GM18868 (cell line): ENCODE data around the gene URB1.
"Not testable (repeated sequence)": the region's sequence is repeated elsewhere in the genome, so short reads cannot be mapped to it uniquely, and the experiment has no call there.

ENCODE experiments used
- ATAC-seq: cut with Tn5 transposase; IDR thresholded peaks from one replicate; pipeline ENCODE4 v1.9.1; 2021; ENCODE audit warnings: mild to moderate bottlenecking, moderate library complexity; ENCODE audit not compliant: unreplicated experiment

URB1 gene

GRCh38 chr21:32413015-32413504 lies 20.2 kb upstream of the URB1 start:
- no peak for ATAC-seq

DNA sequence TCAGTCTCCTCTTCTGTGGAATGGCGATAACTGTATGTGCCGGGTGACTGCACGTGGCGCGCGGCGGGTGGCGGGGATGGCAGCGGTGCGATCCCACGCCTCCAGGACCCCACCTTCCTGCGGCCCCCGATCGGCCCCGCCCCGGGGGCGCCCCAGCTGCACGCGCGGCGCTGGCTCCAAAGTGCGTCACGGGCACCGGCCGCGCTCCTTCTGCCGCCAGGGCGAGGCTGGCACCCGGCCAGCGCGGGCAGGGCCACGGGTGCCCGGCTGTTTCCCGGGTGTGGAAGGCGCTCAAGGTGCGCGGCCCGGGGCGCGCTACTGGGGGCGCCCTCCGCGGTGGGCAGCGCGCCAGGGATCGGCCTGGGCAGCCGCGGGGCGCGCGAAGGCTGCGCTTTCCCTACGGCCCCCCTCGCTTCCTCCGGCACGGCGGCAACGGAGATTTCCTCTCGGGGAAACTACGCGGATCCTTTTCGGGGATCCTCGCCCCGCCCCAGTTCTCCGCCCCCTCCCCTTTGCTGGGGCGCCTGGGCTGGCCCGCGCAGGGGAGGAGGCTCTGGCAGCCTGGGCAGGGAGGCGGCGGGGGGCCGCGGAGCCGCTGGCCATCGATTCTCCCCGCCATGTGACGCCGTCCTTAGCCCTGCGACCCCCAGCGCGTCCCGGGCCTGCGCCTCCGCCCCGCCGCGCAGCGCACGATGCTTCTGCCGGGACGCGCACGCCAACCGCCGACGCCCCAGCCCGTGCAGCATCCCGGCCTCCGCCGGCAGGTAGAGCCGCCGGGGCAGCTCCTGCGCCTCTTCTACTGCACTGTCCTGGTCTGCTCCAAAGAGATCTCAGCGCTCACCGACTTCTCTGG lies 19.6 kb upstream of the URB1 start, which contains the start of gene EVA1C:
Gene EVA1C (plus strand): TSS at position 545 of the 853 bp plus-strand sequence. CDS start 148 bp downstream, at position 693.
- no peak for ATAC-seq

- ATAC-seq: no peak
Observed at GRCh38 chr21:32411350-32412161, 18.7 kb upstream of the URB1 start.

DNA sequence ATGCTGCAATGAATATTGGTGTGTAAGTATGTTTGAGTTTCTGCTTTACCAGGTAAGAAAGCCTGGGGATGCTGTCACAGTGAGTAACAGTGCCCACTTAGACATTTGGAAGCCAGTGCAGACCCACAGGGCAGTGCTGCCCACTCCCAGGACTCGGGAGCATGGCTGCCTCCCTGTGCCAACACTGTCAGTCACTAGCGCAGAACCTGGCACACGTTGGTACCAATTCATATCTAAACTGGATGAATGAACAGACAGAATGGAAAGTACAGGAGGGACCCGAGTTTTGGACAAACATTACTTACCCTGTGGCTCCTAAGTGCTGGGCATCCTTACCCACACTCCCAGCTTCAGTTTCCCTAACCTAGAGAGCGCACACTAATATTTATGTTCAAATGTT lies 18.1 kb upstream of the URB1 start:
- ATAC-seq: no peak

DNA sequence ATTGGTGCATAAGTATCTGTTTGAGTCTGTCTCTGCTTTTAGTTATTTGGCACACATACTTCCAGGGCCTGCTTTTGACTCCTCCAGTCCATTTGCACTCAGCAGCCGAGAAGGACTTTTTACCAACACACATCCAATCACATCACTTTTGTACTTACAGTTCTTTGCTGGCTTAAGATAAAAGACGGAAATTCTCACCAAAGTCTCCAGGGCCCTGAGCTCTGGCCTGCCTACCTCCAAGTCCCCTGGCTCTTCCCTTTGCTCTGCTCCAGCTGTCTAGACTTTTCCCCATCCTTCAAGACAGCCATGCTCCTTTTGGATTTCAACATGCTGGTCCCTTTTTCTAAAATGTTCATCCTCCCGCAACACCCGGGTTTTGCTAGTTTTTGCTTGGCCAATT lies 17.5 kb upstream of the URB1 start:
- no peak for ATAC-seq

- ATAC-seq: no peak
Observed at GRCh38 chr21:32406405-32406804, 13.6 kb upstream of the URB1 start.

DNA sequence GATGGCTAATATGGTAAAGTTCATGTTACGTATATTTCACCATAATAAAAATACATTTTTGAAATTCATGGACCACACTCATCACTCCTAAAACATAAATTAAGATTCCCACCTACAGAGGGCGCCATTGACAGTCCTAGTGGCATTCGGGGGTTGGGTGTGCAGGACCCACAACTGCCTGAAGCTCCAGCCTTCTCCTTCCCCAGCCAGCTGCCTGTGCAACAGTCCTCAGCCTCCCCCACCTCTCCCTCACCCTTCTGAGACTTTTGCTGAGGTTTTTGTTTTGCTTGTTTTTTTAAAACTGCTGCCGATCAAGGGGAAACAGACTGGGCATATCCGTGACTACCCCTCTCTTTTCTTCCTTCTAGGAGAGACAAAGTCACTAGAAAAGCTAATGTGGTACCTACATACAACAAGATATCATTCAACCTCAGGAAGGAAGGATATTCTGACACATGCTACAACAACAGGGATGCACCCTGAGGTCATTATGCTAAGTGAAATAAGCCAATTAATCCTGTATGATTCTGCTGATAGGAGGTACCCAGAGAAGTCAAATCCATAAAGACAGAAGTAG lies 10.5 kb upstream of the URB1 start:
- ATAC-seq: no peak

GRCh38 chr21:32393677-32394001 lies 827 bp upstream of the URB1 start:
- ATAC-seq: no peak

GRCh38 chr21:32392299-32392879 lies 423 bp downstream of the URB1 start:
- no peak for ATAC-seq

GRCh38 chr21:32391755-32392154 lies 1.1 kb downstream of the URB1 start:
- ATAC-seq: no peak

DNA sequence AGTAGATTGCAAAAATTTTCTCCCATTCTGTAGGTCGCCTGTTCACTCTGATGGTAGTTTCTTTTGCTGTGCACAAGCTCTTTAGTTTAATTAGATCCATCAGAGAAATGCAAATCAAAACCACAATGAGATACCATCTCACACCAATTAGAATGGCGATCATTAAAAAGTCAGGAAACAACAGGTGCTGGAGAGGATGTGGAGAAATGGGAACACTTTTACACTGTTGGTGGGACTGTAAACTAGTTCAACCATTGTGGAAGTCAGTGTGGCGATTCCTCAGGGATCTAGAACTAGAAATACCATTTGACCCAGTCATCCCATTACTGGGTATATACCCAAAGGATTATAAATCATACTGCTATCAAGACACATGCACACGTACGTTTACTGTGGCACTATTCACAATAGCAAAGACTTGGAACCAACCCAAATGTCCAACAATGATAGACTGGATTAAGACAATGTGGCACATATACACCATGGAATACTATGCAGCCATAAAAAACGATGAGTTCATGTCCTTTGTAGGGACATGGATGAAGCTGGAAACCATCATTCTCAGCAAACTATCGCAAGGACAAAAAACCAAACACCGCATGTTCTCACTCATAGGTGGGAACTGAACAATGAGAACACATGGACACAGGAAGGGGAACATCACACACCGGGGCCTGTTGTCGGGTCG lies 2.1 kb downstream of the URB1 start:
- ATAC-seq: not testable (repeated sequence)

DNA sequence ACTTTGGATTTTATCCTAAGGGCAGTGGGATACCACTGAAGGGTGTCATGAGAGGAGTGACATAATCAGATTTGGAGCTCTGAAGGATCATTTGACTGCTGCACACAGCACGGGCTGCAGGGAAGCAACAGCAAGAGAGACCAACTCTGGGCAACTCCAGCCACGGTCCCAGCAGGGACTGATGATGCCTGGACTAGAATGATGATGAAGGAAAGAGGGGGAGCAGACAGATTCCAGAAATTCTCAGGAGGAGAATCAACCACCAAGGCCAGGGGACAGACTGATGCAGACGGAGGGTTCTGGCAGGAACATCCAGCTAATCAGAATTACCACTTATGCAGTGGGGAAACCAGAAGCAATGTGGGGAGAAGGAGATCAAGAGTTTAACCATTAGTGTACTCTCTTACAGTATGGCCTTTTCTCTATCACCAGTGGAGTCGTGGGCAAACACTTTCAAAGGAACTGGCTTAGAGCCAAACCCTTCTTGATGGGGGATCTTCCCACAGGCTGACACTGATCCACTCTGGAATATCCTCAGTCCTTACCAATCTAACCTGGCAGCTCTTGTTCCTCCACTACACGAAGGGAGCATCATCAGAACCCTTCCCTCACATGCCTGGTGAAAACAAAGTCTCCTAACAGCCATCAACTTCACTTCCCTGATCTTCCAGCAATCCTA lies 3.3 kb downstream of the URB1 start:
- no peak for ATAC-seq

- ATAC-seq: no peak
Observed at GRCh38 chr21:32388306-32388705, 4.5 kb downstream of the URB1 start.

DNA sequence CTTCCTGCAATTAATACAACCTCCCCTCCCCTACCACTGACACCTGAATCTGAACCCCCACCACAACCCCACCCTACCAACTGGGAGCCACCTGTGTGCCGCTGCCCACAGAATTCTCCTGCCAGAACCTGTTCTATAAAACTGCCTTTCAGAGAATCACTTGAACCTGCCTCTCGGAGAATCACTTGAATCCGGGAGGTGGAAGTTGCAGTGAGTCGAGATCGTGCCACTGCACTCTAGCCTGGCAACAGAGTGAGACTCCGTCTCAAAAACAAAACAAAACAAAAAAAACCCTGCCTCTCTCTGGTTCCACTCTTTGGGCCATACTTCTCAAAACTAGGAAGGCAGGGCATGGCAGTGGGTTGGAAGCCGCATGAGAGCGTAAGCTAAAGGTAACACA lies 5.7 kb downstream of the URB1 start:
- no peak for ATAC-seq

GRCh38 chr21:32386195-32386870 lies 6.5 kb downstream of the URB1 start:
- no peak for ATAC-seq

GRCh38 chr21:32383812-32384211 lies 9.0 kb downstream of the URB1 start:
- ATAC-seq: no peak

DNA sequence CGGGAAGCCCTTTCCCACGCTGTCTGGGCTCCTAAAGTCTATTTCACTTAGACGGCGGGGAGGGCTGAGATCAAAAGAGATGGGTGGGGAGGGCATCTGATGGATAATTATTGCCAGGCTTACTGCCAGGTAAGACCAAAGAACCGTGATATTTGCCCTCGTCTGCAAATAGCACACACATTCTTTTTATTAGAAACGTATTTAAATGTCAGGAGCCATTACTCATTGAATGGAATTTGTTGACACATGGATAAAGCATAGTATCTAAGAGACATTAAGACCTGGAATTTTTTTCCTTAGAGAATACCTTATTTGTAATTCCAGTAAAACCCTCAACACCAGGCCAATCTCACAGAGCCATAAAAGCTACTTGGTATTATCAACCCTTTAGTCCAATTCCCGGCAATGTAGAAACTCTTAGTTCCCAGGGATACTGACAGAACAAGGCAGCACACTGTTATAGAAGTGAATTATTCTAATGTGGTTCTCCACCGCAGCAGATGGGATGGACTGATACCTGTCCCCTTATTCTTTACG lies 10.6 kb downstream of the URB1 start:
- no peak for ATAC-seq

DNA sequence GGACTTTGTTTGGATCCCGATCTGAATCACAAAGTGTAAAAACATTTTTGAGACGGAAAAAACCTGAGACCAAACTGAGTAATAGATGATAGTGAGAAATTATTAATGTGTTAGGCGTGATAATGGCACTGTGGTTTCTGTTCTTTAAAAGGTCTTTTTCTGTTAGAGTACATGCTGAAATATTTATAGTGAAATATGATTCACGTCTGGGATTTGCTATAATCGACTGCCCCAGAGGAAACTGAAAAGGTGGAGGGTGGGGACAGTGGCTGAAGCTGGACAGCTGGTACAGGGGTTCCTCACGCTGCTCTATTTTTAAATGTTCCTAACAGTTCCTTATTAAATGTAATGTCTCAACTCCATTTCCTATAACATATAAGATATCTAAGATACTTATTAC lies 11.2 kb downstream of the URB1 start:
- ATAC-seq: no peak

DNA sequence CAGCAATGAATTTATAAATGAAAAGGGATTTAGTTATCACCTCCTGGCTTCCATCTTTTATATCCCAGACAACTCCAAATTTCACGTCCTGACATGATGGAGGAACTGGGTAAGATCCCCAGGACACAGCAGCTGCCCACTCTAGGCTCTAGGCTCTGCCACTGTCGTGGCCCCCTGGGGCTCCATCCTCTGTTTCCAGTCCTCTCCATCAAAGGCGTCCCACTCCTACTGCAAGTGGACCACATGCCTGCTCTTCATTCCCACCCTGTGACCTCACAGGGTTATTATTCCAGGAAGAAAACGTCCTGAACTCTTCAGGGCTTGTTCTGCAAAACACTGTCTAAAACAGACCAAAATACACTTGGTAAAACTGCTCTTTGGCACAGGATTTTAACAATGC lies 11.9 kb downstream of the URB1 start:
- no peak for ATAC-seq
